ENCODE data around the gene DNAJC7. TPM values are rescaled to one million over a fixed set of nuclear protein-coding genes. Genes with fewer than 3 reads are reported as not detected.
"Not testable (repeated sequence)": the region's sequence is repeated elsewhere in the genome, so short reads cannot be mapped to it uniquely, and the experiment has no call there.

The DNAJC7 gene
- total RNA-seq, 1 experiment from 2014 or later = 118 TPM

- DNase-seq (ENCODE audit: low spot score) = no peak
These were observed 23.6 kb upstream of the DNAJC7 start for GRCh38 chr17:42040818-42041217.

- no peak for DNase-seq (ENCODE audit: low spot score)
These were observed 22.8 kb upstream of the DNAJC7 start for GRCh38 chr17:42039794-42040763.

DNA sequence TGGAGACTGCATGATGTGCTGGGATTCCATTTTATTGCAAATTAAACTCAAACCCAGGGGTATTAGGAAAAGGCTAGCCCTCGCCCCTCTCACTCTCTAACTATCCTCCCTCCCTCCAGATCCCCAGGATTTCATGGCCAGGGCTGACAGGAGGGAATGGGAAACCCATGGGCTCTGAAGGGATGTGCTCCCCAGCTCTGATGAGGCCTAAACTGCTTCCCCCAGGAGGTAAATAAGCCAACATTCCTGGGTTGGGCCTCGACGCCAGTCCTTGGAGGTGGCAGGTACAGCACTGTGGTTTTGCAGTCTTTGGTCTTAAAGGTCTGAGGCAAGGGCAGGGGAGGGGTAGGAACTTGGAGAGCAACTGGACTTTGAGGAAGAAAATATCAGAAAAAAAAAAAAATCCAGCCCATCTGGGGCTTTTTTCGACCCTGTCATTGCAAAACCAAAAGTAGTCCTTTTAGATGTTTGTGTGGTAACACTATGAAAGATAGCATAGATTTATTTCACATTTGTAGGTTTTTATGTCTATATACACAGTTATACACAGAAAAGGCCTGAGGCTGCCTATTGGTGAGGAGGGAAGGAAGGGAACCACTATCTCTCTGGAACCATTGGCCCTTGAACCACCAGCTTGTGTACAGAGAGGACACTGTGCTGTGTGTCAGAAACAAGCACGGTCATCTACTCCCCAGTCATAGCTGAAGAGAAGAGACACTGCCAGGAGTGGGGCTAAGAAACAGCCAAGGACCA, 21.2 kb upstream of the DNAJC7 start:
- no peak for DNase-seq (ENCODE audit: low spot score)

GRCh38 chr17:42034059-42034458, 16.8 kb upstream of the DNAJC7 start:
- no peak for DNase-seq (ENCODE audit: low spot score)

GRCh38 chr17:42031584-42031983, 14.3 kb upstream of the DNAJC7 start:
- DNase-seq (ENCODE audit: low spot score) = no peak

DNA sequence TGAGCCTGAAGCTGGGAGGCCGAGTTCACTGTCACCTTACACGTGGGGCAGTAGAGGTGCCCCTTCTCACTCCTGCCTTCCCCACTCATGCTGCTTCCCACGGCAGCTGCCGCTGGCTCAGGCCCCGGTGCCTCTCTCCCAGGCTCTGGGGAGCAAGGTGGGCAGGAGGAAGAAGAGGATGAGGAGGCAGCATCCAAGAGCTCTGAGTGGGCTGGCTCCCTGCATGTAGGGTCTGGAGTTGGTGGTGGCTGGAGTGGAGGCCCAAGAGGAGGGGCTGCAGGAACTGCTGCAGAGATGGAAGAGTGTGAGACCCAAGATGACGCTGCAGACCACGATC, 11.5 kb upstream of the DNAJC7 start:
- DNase-seq (ENCODE audit: low spot score) = no peak

DNA sequence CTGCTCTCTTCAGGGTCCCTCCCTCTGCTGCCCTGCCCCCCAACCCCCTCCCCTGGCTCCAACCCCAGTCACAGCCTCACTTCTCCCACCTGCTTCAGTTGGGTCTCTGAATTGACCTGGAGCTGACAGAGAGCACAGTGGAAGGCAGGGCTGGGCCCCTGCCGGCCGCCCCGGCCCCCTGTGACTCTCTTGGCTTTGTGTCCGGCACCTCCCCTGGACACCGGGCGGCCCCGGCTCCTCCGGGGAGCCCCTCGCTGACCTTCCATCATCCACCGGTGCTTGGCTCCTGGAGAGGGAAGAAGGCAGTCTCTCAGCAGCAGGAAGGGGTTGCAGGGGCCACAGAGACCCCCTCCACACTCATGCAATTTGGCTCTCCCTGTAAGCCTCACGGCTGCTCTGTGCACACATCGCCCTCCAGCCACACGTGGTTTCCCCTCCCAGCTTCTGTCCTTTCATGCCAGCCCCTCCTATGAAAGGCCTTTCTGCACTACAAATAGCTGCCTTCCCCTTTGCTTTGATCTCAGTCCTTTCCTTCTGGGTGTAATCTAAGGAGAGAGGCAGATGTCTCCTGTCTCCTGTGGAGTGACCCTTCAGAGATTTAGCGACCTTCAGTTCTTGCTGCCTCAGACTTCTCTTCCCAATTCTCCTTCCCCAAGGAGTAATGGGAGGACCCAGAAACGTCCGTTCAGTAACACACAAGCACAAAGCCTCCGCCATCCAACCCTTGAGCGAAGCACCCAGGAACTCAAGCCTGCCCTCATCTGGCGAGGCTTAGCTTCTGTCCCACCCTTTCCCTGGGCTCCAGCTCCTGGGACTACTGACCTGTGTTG, 10.9 kb upstream of the DNAJC7 start:
- no peak for DNase-seq (ENCODE audit: low spot score)

DNA sequence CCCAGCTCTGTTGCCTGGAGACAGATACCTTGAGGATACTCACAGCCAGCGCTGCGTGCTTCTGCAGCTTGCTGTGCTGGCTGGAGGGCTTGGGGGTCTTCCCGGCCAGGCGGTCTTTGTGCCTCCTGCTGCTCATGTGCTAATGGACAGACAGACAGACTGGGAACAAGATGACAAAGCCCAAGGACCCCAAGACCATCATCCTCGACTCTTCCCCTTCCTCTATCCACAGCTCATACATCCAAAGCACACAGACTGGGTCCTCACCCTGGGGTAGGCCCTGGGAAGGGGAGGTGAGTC, 10.3 kb upstream of the DNAJC7 start:
- no peak for DNase-seq (ENCODE audit: low spot score)

- no peak for DNase-seq (ENCODE audit: low spot score)
These were observed 9.8 kb upstream of the DNAJC7 start for GRCh38 chr17:42026857-42027589.

GRCh38 chr17:42025936-42026335, 8.7 kb upstream of the DNAJC7 start:
- DNase-seq (ENCODE audit: low spot score) = no peak

DNA sequence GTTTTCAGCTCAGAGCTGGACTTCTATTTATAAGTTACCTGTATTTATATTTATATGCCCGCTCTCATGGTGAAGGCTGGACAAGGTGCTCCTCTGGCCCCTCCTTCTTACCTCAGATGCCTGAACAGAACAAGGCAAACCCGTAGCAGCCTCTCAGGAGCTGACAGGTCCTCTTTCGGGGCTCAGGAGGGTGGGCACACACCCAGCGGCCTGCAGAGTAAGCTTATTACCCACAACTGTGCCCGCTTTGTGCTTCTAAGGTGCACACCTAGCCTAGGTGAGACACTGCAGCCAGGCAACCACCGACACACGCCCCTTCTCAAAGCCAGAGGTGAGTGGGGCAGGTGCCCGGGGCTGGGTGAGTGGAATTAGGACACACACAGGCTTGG, 7.9 kb upstream of the DNAJC7 start:
- no peak for DNase-seq (ENCODE audit: low spot score)

- DNase-seq (ENCODE audit: low spot score) = no peak
These were observed 6.5 kb upstream of the DNAJC7 start for GRCh38 chr17:42023524-42024349.

GRCh38 chr17:42020845-42021244, 3.6 kb upstream of the DNAJC7 start:
- DNase-seq (ENCODE audit: low spot score) = not testable (repeated sequence)

- peak; percentile 84 for DNase-seq (ENCODE audit: low spot score)
These were observed 2.5 kb upstream of the DNAJC7 start, which contains the start of gene NKIRAS2 for GRCh38 chr17:42019509-42020404. TSS of gene NKIRAS2 (plus strand) at chr17:42020090. CDS start at chr17:42021578, 1,488 bp downstream.

DNA sequence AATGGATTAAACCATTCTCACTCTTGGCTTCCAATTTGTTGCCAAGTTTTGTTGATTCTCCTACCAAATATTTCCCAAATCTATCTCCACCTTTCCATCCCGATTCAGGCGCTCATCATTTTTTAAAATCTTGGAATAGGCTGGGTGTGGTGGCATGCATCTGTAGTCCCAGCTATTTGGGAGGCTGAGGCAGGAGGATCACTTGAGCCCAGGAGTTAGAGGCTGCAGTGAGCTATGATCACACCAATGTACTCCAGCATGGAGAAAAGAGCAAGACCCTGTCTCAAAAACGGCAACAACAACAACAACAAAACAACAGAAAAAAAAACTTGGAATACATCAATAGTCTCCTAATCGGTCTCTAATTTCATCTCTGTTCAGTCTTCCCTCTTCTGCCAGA, 1.7 kb upstream of the DNAJC7 start:
- DNase-seq (ENCODE audit: low spot score) = no peak

GRCh38 chr17:42018339-42018738, 1.1 kb upstream of the DNAJC7 start:
- no peak for DNase-seq (ENCODE audit: low spot score)

GRCh38 chr17:42017866-42018200, 594 bp upstream of the DNAJC7 start:
- DNase-seq (ENCODE audit: low spot score) = no peak

GRCh38 chr17:42016411-42016831, 818 bp downstream of the DNAJC7 start:
- no peak for DNase-seq (ENCODE audit: low spot score)

- not testable (repeated sequence) for DNase-seq (ENCODE audit: low spot score)
These were observed 3.5 kb downstream of the DNAJC7 start for GRCh38 chr17:42013740-42014139.

DNA sequence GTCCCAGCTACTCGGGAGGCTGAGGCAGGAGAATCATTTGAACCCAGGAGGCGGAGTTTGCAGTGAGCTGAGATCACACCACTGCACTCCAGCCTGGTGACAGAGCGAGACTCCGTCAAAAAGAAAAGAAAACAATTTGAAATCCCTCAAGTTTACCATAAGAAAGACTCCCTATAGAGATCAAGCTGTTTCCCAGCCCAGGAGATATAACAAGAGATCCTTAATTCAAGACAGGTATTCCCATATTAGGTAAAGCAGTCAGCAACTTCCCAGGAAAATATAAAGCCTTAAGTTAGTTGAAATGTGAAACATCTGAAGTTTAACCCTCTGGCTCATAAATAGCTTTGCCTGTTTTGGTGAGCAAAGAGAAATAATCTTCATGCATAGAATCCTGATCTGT, 4.9 kb downstream of the DNAJC7 start:
- DNase-seq (ENCODE audit: low spot score) = not testable (repeated sequence)

Data from A172 (cell line).